Caco-2 (cell line): ENCODE results near the gene CDH20. TPM values are rescaled to one million over a fixed set of nuclear protein-coding genes. Genes with fewer than 3 reads are reported as not detected.

Experiments used
- BruUV-seq: library from RNA; stranded (reverse); fragments of 400-500 nt; replicated peaks from 2 replicates; lab custom pipeline; 2021; lab: Mats Ljungman, UMichigan
- CTCF ChIA-PET: fragments of 300-600 bp; sonication (Branson Sonifier 250); formaldehyde crosslinking; loops from one replicate; lab custom pipeline; 2022; ENCODE audit warnings: antibody characterized with exemption; lab: Charles Lee
- POLR2A ChIA-PET: fragments of 300-600 bp; sonication (Branson Sonifier 250); formaldehyde crosslinking; loops from one replicate; lab custom pipeline; 2022; ENCODE audit warnings: antibody characterized with exemption; lab: Charles Lee
- DNase-seq, 2 experiments: peaks; one replicate each; pipeline versions ENCODE4 v3.0.0 to v3.0.0-alpha.2; 2020 to 2022
- H3K27me3 ChIP-seq: replicated peaks from 2 replicates; pipeline ENCODE4 v1.6.0; 2011; ENCODE audit warnings: low read length; ENCODE audit not compliant: control insufficient read depth, insufficient read depth
- H3K36me3 ChIP-seq: 2 replicates; pipeline ENCODE4 v1.5.1; 2011; ENCODE audit warnings: low read length; ENCODE audit not compliant: control insufficient read depth, insufficient read depth
- H3K4me1 ChIP-seq: fragments of 250-450 bp; sonication (Bioruptor Pico); 2 replicates; pipeline ENCODE4 v1.5.1; 2020; ENCODE audit warnings: mild to moderate bottlenecking
- H3K4me3 ChIP-seq: 2 replicates; pipeline ENCODE4 v1.5.1; 2011; ENCODE audit warnings: low read depth, mild to moderate bottlenecking, control low read depth, low read length
- H3K9me3 ChIP-seq: fragments of 250-450 bp; sonication (Bioruptor Pico); 2 replicates; pipeline ENCODE4 v1.5.1; 2020; ENCODE audit warnings: mild to moderate bottlenecking, moderate library complexity
- H3K27ac Mint-ChIP-seq: one replicate; pipeline ENCODE4 v1.8.0; 2022; ENCODE audit warnings: mixed read lengths; ENCODE audit not compliant: unreplicated experiment
- H3K27me3 Mint-ChIP-seq: one replicate; pipeline ENCODE4 v1.8.0; 2022; ENCODE audit warnings: mixed read lengths; ENCODE audit not compliant: insufficient read depth, unreplicated experiment
- H3K36me3 Mint-ChIP-seq: one replicate; pipeline ENCODE4 v1.8.0; 2022; ENCODE audit warnings: mild to moderate bottlenecking, mixed read lengths; ENCODE audit not compliant: insufficient read depth, unreplicated experiment
- H3K4me1 Mint-ChIP-seq: one replicate; pipeline ENCODE4 v1.8.0; 2022; ENCODE audit warnings: low read depth, mixed read lengths; ENCODE audit not compliant: unreplicated experiment
- H3K4me3 Mint-ChIP-seq: one replicate; pipeline ENCODE4 v1.8.0; 2022; ENCODE audit warnings: mild to moderate bottlenecking, moderate library complexity, mixed read lengths; ENCODE audit not compliant: unreplicated experiment
- H3K9me3 Mint-ChIP-seq: one replicate; pipeline ENCODE4 v1.8.0; 2022; ENCODE audit warnings: mixed read lengths; ENCODE audit not compliant: unreplicated experiment
- CTCF ChIP-seq, 2 experiments: fragments of 200-600 bp in 1 of 2; IDR thresholded peaks; 1 replicate in 1 of 2; 2 replicates in 1 of 2; pipeline versions ENCODE4 v1.5.1 to v1.8.0; 2011 to 2022; ENCODE audit warnings: antibody characterized with exemption in 1 of 2, control low read depth in 1 of 2, inconsistent platforms in 1 of 2, low read depth in 1 of 2, low read length in 1 of 2, mild to moderate bottlenecking in 1 of 2, moderate library complexity in 1 of 2; ENCODE audit not compliant: insufficient read depth in 1 of 2, severe bottlenecking in 1 of 2, unreplicated experiment in 1 of 2
- intact Hi-C: fragments of 100-400 bp; cut with micrococcal nuclease; formaldehyde crosslinking; loops from one replicate; pipeline ENCODE4 v1.10.0; 2022; ENCODE audit not compliant: unreplicated experiment
- total RNA-seq: library from RNA; stranded (reverse); gene quantifications from 2 replicates; pipeline ENCODE4 v1.2.3, GENCODE V29; 2022

CDH20 gene
- total RNA-seq, 1 experiment from 2014 or later: not detected

- Mint-ChIP-seq H3K9me3 (no peaks in the 10 kb centered on the region), H3K4me3 (no peak overlapping the region), H3K27ac (no peak overlapping the region), H3K27me3 (no peaks in the 10 kb centered on the region), H3K4me1 (no peaks in the 10 kb centered on the region), H3K36me3 (no peaks in the 10 kb centered on the region)
- no peaks in the 10 kb centered on the region for H3K9me3 ChIP-seq
- ChIA-PET POLR2A (no interaction called here), CTCF (no interaction called here)
- no peaks in the 10 kb centered on the region for H3K27me3 ChIP-seq
- no peaks in the 10 kb centered on the region for H3K36me3 ChIP-seq
- no peak overlapping the region for H3K4me3 ChIP-seq
- no TSS peak for BruUV-seq
- TF ChIP-seq CTCF (IDR thresholded peaks at IDR 0.05; ENCODE audit: insufficient read depth in 1 of 2, low read depth in 1 of 2, low read length in 1 of 2, severe bottlenecking in 1 of 2, unreplicated experiment in 1 of 2): no peak
- intact Hi-C loops: no loop called here
- no peak for DNase-seq
- H3K4me1 ChIP-seq: no peaks in the 10 kb centered on the region
These were observed 1.2 kb downstream of the CDH20 start for GRCh38 chr18:61334491-61334850.

- Mint-ChIP-seq H3K27me3 (no peaks in the 10 kb centered on the region), H3K4me3 (no peak overlapping the region), H3K9me3 (no peaks in the 10 kb centered on the region)
These were observed 1.9 kb downstream of the CDH20 start for GRCh38 chr18:61334951-61335683.

More at GRCh38 chr18:61334951-61335683, 1.9 kb downstream of the CDH20 start:
- no peak for TF ChIP-seq CTCF (IDR thresholded peaks at IDR 0.05; ENCODE audit: insufficient read depth in 1 of 2, low read depth in 1 of 2, low read length in 1 of 2, severe bottlenecking in 1 of 2, unreplicated experiment in 1 of 2)
- Histone ChIP-seq H3K27me3 (no peaks in the 10 kb centered on the region), H3K4me3 (no peak overlapping the region), H3K9me3 (no peaks in the 10 kb centered on the region), H3K4me1 (no peaks in the 10 kb centered on the region), H3K36me3 (no peaks in the 10 kb centered on the region)
- intact Hi-C loops: no loop called here
- Mint-ChIP-seq H3K36me3 (no peaks in the 10 kb centered on the region), H3K27ac (no peak overlapping the region), H3K4me1 (no peaks in the 10 kb centered on the region)
- DNase-seq: no peak
- POLR2A ChIA-PET: no interaction called here
- no TSS peak for BruUV-seq
- CTCF ChIA-PET: no interaction called here
